ENCODE results near the gene PHACTR2. TPM values are rescaled to one million over a fixed set of nuclear protein-coding genes. Genes with fewer than 3 reads are reported as not detected.

Gene PHACTR2
- total RNA-seq, 1 experiment from 2014 or later: 27.6 TPM

GRCh38 chr6:143680141-143680540 is 2.4 kb downstream of the PHACTR2 start:
- peaks cover 55% of the 10 kb centered on the region for H3K79me2 ChIP-seq (ENCODE audit: insufficient read depth, low read length)
- H3K36me3 ChIP-seq (ENCODE audit: control insufficient read depth in 1 of 2, insufficient read depth in 2 of 2, low read length in 2 of 2): no peaks in the 10 kb centered on the region
- CTCF ChIA-PET: no interaction called here
- ATAC-seq: no peak
- H3K27me3 ChIP-seq (ENCODE audit: insufficient read depth, low read length): no peaks in the 10 kb centered on the region
- BruUV-seq (replicated peaks): no TSS peak
- H3K4me1 ChIP-seq (ENCODE audit: control insufficient read depth in 1 of 2, insufficient read depth in 2 of 2, low read length in 2 of 2): peaks cover 27 to 33% of the 10 kb centered on the region in 2 experiments
- H3K9me3 ChIP-seq (ENCODE audit: control insufficient read depth in 1 of 2, insufficient read depth in 1 of 2, low read depth in 1 of 2, low read length in 2 of 2): peaks cover 6 to 10% of the 10 kb centered on the region in 2 experiments; a peak in 2 of 4 replicates
- no peak overlapping the region for H3K4me3 ChIP-seq (replicated peaks in 1 of 2; ENCODE audit: low read depth in 1 of 2, low read length in 2 of 2)
- no peak overlapping the region for H3K27ac ChIP-seq (ENCODE audit: low read depth, low read length)
- no peak overlapping the region for H3K9ac ChIP-seq (ENCODE audit: low read length)
- TF ChIP-seq TCF7L2 (IDR thresholded peaks at IDR 0.05; ENCODE audit: borderline replicate concordance, extremely low read depth, insufficient read depth, insufficient read length) (no peak), EGR1 (IDR thresholded peaks at IDR 0.05; ENCODE audit: low read depth) (no peak), ZFX (IDR thresholded peaks at IDR 0.05) (no peak), CTCF (IDR thresholded peaks at IDR 0.05 in 2 of 3, conservative IDR thresholded peaks at IDR 0.05 in 1 of 3; ENCODE audit: borderline replicate concordance in 1 of 3, insufficient read depth in 1 of 3, low read depth in 2 of 3, low read length in 2 of 3) (no peak), SP1 (IDR thresholded peaks at IDR 0.05; ENCODE audit: low read depth) (no peak), YY1 (IDR thresholded peaks at IDR 0.05; ENCODE audit: extremely low read depth, insufficient replicate concordance, low read depth, low read length) (no peak), JUND (IDR thresholded peaks at IDR 0.05) (no peak), FOSL1 (IDR thresholded peaks at IDR 0.05; ENCODE audit: low read depth) (no peak), CEBPB (IDR thresholded peaks at IDR 0.05; ENCODE audit: low read depth) (no peak), ELF1 (IDR thresholded peaks at IDR 0.05; ENCODE audit: borderline replicate concordance, low read depth) (no peak), SRF (IDR thresholded peaks at IDR 0.05; ENCODE audit: low read depth) (no peak), EZH2 (IDR thresholded peaks at IDR 0.05) (no peak), POLR2AphosphoS5 (IDR thresholded peaks at IDR 0.05; ENCODE audit: low read depth, low read length) (no peak), ZNF274 (IDR thresholded peaks at IDR 0.05; ENCODE audit: low read depth, low read length) (no peak), CBX3 (IDR thresholded peaks at IDR 0.05; ENCODE audit: low read depth) (no peak), ATF3 (IDR thresholded peaks at IDR 0.05) (no peak), REST (IDR thresholded peaks at IDR 0.05; ENCODE audit: low read depth) (no peak), MAX (IDR thresholded peaks at IDR 0.05) (no peak)
- H4K20me1 ChIP-seq (ENCODE audit: insufficient read depth): no peaks in the 10 kb centered on the region
- no peak for DNase-seq (ENCODE audit: low read depth, low spot score)
- intact Hi-C loops (cut with micrococcal nuclease): no loop called here
- no peak overlapping the region for H3K4me2 ChIP-seq (ENCODE audit: low read length)
- H2AFZ ChIP-seq (ENCODE audit: low read depth, low read length, poor library complexity, severe bottlenecking): no peak overlapping the region
- POLR2A ChIA-PET: no interaction called here
- no peaks in the 10 kb centered on the region for H3K9me2 ChIP-seq (ENCODE audit: insufficient read depth)
- RAD21 ChIA-PET (ENCODE audit: low non-redundant PET in 1 of 2, low total read pairs in 2 of 2, uncharacterized antibody in 2 of 2, unreplicated experiment in 2 of 2): no interaction called here
